HCT116 (cell line): Measurements from ENCODE around the gene IRAK1BP1. TPM values are rescaled to one million over a fixed set of nuclear protein-coding genes. Genes with fewer than 3 reads are reported as not detected.

Source experiments
- ATAC-seq: fragments of 200-7000 bp; cut with Tn5 transposase; 2 replicates; pipeline ENCODE4 v1.9.1; 2020; ENCODE audit warnings: mild to moderate bottlenecking, moderate library complexity
- BruUV-seq: library from RNA; stranded (reverse); fragments of 400-500 nt; replicated peaks from 2 replicates; lab custom pipeline; 2021; lab: Mats Ljungman, UMichigan
- CTCF ChIA-PET: fragments of 300-600 bp; sonication (Branson Sonifier 250); formaldehyde crosslinking; loops from one replicate; lab custom pipeline; 2021; ENCODE audit warnings: antibody characterized with exemption; lab: Charles Lee
- POLR2A ChIA-PET: fragments of 300-600, 350-600 bp; sonication (Branson Sonifier 250); formaldehyde crosslinking; loops from one replicate; lab custom pipeline; 2021; ENCODE audit warnings: antibody characterized with exemption; lab: Charles Lee
- RAD21 ChIA-PET, 2 experiments: fragments of 300-600 bp; sonication (Branson Sonifier 250); formaldehyde crosslinking; loops; one replicate each; lab custom pipeline; 2023; ENCODE audit warnings: low total read pairs in 2 of 2; ENCODE audit not compliant: uncharacterized antibody in 2 of 2, unreplicated experiment in 2 of 2, low non-redundant PET in 1 of 2; lab: Charles Lee
- DNase-seq: peaks from one replicate; pipeline ENCODE4 v3.0.0-alpha.2; 2010; ENCODE audit warnings: low read depth, low spot score
- H2AFZ ChIP-seq: fragments of 200-600 bp; shearing (Covaris generic), sonication (generic); 2 replicates; pipeline ENCODE4 v1.6.1; 2017; ENCODE audit warnings: low read depth, mixed run types, mixed read lengths, antibody characterized with exemption, low read length; ENCODE audit not compliant: poor library complexity, severe bottlenecking
- H3K27ac ChIP-seq: 2 replicates; pipeline ENCODE4 v1.5.1; 2012; ENCODE audit warnings: low read depth, low read length
- H3K27me3 ChIP-seq: fragments of 200-600 bp; sonication (generic); 2 replicates; pipeline ENCODE4 v1.6.1; 2016; ENCODE audit warnings: mixed run types, low read length, mixed read lengths; ENCODE audit not compliant: insufficient read depth
- H3K36me3 ChIP-seq, 2 experiments: fragments of 200-500 bp in 1 of 2; fragments of 200-600 bp in 1 of 2; sonication (Bioruptor generic) in 1 of 2; sonication (generic) in 1 of 2; 2 replicates each; pipeline versions ENCODE4 v1.5.1 to v1.6.1; 2014 to 2016; ENCODE audit warnings: low read length in 2 of 2, inconsistent platforms in 1 of 2, mixed read lengths in 1 of 2, mixed run types in 1 of 2; ENCODE audit not compliant: insufficient read depth in 2 of 2, control insufficient read depth in 1 of 2
- H3K4me1 ChIP-seq, 2 experiments: fragments of 200-600 bp in 1 of 2; sonication (generic) in 1 of 2; 2 replicates each; pipeline versions ENCODE4 v1.5.1 to v1.6.1; 2012 to 2017; ENCODE audit warnings: low read length in 2 of 2, inconsistent platforms in 1 of 2, mild to moderate bottlenecking in 1 of 2, mixed read lengths in 1 of 2, mixed run types in 1 of 2, moderate library complexity in 1 of 2; ENCODE audit not compliant: insufficient read depth in 2 of 2, control insufficient read depth in 1 of 2
- H3K4me2 ChIP-seq: fragments of 200-600 bp; sonication (generic); 2 replicates; pipeline ENCODE4 v1.6.1; 2017; ENCODE audit warnings: mixed run types, low read length, mixed read lengths
- H3K4me3 ChIP-seq, 2 experiments: fragments of 200-600 bp in 1 of 2; sonication (generic) in 1 of 2; replicated peaks in 1 of 2; 2 replicates each; pipeline ENCODE4 v1.5.1; 2011 to 2016; ENCODE audit warnings: low read length in 2 of 2, control low read depth in 1 of 2, low read depth in 1 of 2, mild to moderate bottlenecking in 1 of 2, mixed read lengths in 1 of 2, mixed run types in 1 of 2
- H3K79me2 ChIP-seq: fragments of 200-600 bp; sonication (generic); 2 replicates; pipeline ENCODE4 v1.6.1; 2017; ENCODE audit warnings: mild to moderate bottlenecking, mixed run types, low read length, moderate library complexity, mixed read lengths; ENCODE audit not compliant: insufficient read depth
- H3K9ac ChIP-seq: fragments of 200-600 bp; sonication (generic); 2 replicates; pipeline ENCODE4 v1.6.1; 2016; ENCODE audit warnings: low read length, mixed read lengths
- H3K9me2 ChIP-seq: fragments of 200-600 bp; sonication (generic), shearing (Covaris generic); 2 replicates; pipeline ENCODE4 v1.6.1; 2017; ENCODE audit warnings: mixed run types, mild to moderate bottlenecking, moderate library complexity; ENCODE audit not compliant: insufficient read depth
- H3K9me3 ChIP-seq, 2 experiments: fragments of 200-500 bp in 1 of 2; fragments of 200-600 bp in 1 of 2; sonication (Bioruptor generic) in 1 of 2; sonication (generic) in 1 of 2; 2 replicates each; pipeline ENCODE4 v1.6.1; 2014 to 2017; ENCODE audit warnings: low read length in 2 of 2, mixed read lengths in 2 of 2, inconsistent platforms in 1 of 2, low read depth in 1 of 2, mild to moderate bottlenecking in 1 of 2, mixed run types in 1 of 2, moderate library complexity in 1 of 2; ENCODE audit not compliant: control insufficient read depth in 1 of 2, insufficient read depth in 1 of 2
- H4K20me1 ChIP-seq: fragments of 200-600 bp; sonication (generic), shearing (Covaris generic); 2 replicates; pipeline ENCODE4 v1.6.1; 2017; ENCODE audit warnings: mixed run types, mild to moderate bottlenecking, moderate library complexity; ENCODE audit not compliant: insufficient read depth
- CEBPB ChIP-seq: IDR thresholded peaks from 2 replicates; pipeline ENCODE4 v1.6.1; 2012; ENCODE audit warnings: low read depth
- EGR1 ChIP-seq: IDR thresholded peaks from 2 replicates; pipeline ENCODE4 v1.6.1; 2012; ENCODE audit warnings: low read depth
- ELF1 ChIP-seq: IDR thresholded peaks from 2 replicates; pipeline ENCODE4 v1.6.1; 2012; ENCODE audit warnings: low read depth, borderline replicate concordance
- EZH2 ChIP-seq: fragments of 200-600 bp; sonication (generic); IDR thresholded peaks from 2 replicates; pipeline ENCODE4 v1.6.1; 2017; ENCODE audit warnings: antibody characterized with exemption, mixed run types
- EZH2phosphoT487 ChIP-seq: fragments of 200-600 bp; IDR thresholded peaks from 2 replicates; pipeline ENCODE4 v1.6.1; 2018; ENCODE audit warnings: antibody characterized with exemption, borderline replicate concordance
- FOSL1 ChIP-seq: IDR thresholded peaks from 2 replicates; pipeline ENCODE4 v1.6.1; 2012; ENCODE audit warnings: low read depth
- POLR2AphosphoS5 ChIP-seq: IDR thresholded peaks from 2 replicates; pipeline ENCODE4 v1.6.1; 2011; ENCODE audit warnings: mild to moderate bottlenecking, low read depth, low read length, moderate library complexity
- SP1 ChIP-seq: IDR thresholded peaks from 2 replicates; pipeline ENCODE4 v1.6.1; 2012; ENCODE audit warnings: low read depth
- SRF ChIP-seq: IDR thresholded peaks from 2 replicates; pipeline ENCODE4 v1.6.1; 2012; ENCODE audit warnings: low read depth
- TCF7L2 ChIP-seq: IDR thresholded peaks from 2 replicates; pipeline ENCODE4 v1.7.0; 2011; ENCODE audit warnings: borderline replicate concordance, inconsistent platforms; ENCODE audit not compliant: insufficient read depth, insufficient read length; ENCODE audit errors: extremely low read depth
- YY1 ChIP-seq: IDR thresholded peaks from 2 replicates; pipeline ENCODE4 v1.6.1; 2011; ENCODE audit warnings: low read length, low read depth, moderate library complexity, mild to moderate bottlenecking; ENCODE audit not compliant: insufficient replicate concordance; ENCODE audit errors: extremely low read depth
- ZFX ChIP-seq: fragments of 450-650 bp; IDR thresholded peaks from 2 replicates; pipeline ENCODE4 v1.6.1; 2017
- ZNF274 ChIP-seq: fragments of 200-500 bp; sonication (Bioruptor generic); IDR thresholded peaks from 2 replicates; pipeline ENCODE4 v1.6.1; 2014; ENCODE audit warnings: mild to moderate bottlenecking, low read depth, low read length, inconsistent platforms
- intact Hi-C: fragments of 100-400 bp; cut with micrococcal nuclease; formaldehyde crosslinking; loops from 2 replicates; pipeline ENCODE4 v1.10.0; 2022
- total RNA-seq: library from RNA; stranded (reverse); gene quantifications from one replicate; pipeline ENCODE4 v1.2.1, GENCODE V29; 2021; ENCODE audit not compliant: unreplicated experiment
- TF ChIP-seq, protein P1 (sequence below): IDR thresholded peaks from 2 replicates; pipeline ENCODE4 v1.6.1; 2012
- TF ChIP-seq, protein P2 (sequence below): IDR thresholded peaks from 2 replicates; pipeline ENCODE4 v1.6.1; 2011; ENCODE audit warnings: mild to moderate bottlenecking, low read length, moderate library complexity; ENCODE audit not compliant: insufficient replicate concordance; ENCODE audit errors: extremely low read depth
- TF ChIP-seq, protein P3 (sequence below): IDR thresholded peaks from 2 replicates; pipeline ENCODE4 v1.6.1; 2012; ENCODE audit warnings: low read depth

The IRAK1BP1 gene
- total RNA-seq, 1 experiment from 2014 or later: 5.4 TPM

DNA sequence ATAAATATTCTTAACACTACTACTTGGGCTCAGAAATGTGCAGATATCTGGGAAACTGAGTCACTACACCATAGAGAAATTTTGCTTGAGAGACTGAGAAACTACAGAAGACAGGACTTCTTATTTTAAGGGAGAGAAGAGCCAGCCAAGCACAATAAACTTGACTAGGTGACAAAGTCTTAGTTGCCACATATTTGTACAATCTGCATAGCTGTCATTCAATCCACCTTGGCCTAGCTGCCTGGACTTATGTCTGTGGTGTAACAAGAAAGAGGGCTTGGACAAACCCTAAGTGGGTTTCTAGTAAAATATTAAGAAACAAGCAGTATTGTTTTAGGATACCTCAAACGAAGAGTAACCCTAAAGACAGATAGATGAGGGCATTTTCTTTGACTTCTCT, 21.8 kb upstream of the IRAK1BP1 start:
- Histone ChIP-seq H3K27ac (no peak overlapping the region), H3K9ac (no peak overlapping the region), H3K79me2 (no peaks in the 10 kb centered on the region), H4K20me1 (no peaks in the 10 kb centered on the region), H3K4me3 (no peak overlapping the region), H3K9me2 (no peaks in the 10 kb centered on the region), H3K9me3 (no peaks in the 10 kb centered on the region), H3K36me3 (no peaks in the 10 kb centered on the region), H3K4me1 (no peaks in the 10 kb centered on the region), H3K27me3 (no peaks in the 10 kb centered on the region), H3K4me2 (no peak overlapping the region), H2AFZ (no peak overlapping the region)
- no peak for ATAC-seq
- ChIA-PET POLR2A (no interaction called here), CTCF (no interaction called here), RAD21 (no interaction called here)
- intact Hi-C loops: no loop called here
- DNase-seq: no peak
- no peak for TF ChIP-seq ZNF274
- no peak for TF ChIP-seq EGR1
- TF ChIP-seq EZH2: no peak
- no peak for TF ChIP-seq FOSL1
- TF ChIP-seq TCF7L2: no peak
- no peak for TF ChIP-seq SRF
- TF ChIP-seq CEBPB: no peak
- TF ChIP-seq POLR2AphosphoS5: no peak
- no peak for TF ChIP-seq SP1
- no TSS peak for BruUV-seq

DNA sequence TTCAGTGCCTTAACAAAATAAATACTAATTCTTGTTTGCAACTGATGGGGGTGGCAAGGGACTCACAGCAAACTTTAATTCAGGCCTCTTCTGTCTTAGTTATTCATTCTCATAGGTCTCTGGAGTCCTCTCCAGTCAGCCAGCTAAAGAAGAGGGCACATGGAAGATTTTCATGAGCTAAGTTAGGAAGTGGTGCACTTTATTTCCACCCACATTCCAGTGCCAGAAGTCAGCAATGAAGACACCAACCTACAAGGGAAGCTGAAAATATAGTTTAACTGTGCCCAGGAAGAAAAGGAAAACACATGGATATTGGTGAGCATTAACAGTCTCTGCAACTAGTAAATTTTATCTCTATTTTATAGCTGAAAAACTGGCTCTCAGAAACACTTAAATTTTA, 16.7 kb upstream of the IRAK1BP1 start:
- Histone ChIP-seq H3K27ac (no peak overlapping the region), H3K4me1 (no peaks in the 10 kb centered on the region), H4K20me1 (no peaks in the 10 kb centered on the region), H2AFZ (no peak overlapping the region), H3K9me2 (no peaks in the 10 kb centered on the region), H3K27me3 (no peaks in the 10 kb centered on the region), H3K36me3 (no peaks in the 10 kb centered on the region), H3K9ac (no peak overlapping the region), H3K4me3 (no peak overlapping the region), H3K79me2 (no peaks in the 10 kb centered on the region), H3K9me3 (no peaks in the 10 kb centered on the region), H3K4me2 (no peak overlapping the region)
- ATAC-seq (no peak), DNase-seq (no peak)
- ChIA-PET CTCF (no interaction called here), RAD21 (no interaction called here), POLR2A (no interaction called here)
- intact Hi-C loops: no loop called here
- BruUV-seq: no TSS peak
- TF ChIP-seq ELF1 (no peak), TCF7L2 (no peak), EZH2phosphoT487 (no peak), ZNF274 (no peak), FOSL1 (no peak), ZFX (no peak), SRF (no peak), YY1 (no peak)
- TF ChIP-seq, protein P1, sequence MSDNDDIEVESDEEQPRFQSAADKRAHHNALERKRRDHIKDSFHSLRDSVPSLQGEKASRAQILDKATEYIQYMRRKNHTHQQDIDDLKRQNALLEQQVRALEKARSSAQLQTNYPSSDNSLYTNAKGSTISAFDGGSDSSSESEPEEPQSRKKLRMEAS: no peak
- TF ChIP-seq, protein P2, sequence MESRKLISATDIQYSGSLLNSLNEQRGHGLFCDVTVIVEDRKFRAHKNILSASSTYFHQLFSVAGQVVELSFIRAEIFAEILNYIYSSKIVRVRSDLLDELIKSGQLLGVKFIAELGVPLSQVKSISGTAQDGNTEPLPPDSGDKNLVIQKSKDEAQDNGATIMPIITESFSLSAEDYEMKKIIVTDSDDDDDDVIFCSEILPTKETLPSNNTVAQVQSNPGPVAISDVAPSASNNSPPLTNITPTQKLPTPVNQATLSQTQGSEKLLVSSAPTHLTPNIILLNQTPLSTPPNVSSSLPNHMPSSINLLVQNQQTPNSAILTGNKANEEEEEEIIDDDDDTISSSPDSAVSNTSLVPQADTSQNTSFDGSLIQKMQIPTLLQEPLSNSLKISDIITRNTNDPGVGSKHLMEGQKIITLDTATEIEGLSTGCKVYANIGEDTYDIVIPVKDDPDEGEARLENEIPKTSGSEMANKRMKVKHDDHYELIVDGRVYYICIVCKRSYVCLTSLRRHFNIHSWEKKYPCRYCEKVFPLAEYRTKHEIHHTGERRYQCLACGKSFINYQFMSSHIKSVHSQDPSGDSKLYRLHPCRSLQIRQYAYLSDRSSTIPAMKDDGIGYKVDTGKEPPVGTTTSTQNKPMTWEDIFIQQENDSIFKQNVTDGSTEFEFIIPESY: no peak
- TF ChIP-seq, protein P3, sequence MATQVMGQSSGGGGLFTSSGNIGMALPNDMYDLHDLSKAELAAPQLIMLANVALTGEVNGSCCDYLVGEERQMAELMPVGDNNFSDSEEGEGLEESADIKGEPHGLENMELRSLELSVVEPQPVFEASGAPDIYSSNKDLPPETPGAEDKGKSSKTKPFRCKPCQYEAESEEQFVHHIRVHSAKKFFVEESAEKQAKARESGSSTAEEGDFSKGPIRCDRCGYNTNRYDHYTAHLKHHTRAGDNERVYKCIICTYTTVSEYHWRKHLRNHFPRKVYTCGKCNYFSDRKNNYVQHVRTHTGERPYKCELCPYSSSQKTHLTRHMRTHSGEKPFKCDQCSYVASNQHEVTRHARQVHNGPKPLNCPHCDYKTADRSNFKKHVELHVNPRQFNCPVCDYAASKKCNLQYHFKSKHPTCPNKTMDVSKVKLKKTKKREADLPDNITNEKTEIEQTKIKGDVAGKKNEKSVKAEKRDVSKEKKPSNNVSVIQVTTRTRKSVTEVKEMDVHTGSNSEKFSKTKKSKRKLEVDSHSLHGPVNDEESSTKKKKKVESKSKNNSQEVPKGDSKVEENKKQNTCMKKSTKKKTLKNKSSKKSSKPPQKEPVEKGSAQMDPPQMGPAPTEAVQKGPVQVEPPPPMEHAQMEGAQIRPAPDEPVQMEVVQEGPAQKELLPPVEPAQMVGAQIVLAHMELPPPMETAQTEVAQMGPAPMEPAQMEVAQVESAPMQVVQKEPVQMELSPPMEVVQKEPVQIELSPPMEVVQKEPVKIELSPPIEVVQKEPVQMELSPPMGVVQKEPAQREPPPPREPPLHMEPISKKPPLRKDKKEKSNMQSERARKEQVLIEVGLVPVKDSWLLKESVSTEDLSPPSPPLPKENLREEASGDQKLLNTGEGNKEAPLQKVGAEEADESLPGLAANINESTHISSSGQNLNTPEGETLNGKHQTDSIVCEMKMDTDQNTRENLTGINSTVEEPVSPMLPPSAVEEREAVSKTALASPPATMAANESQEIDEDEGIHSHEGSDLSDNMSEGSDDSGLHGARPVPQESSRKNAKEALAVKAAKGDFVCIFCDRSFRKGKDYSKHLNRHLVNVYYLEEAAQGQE: no peak
